ENCODE data around the gene SMS. TPM values are rescaled to one million over a fixed set of nuclear protein-coding genes. Genes with fewer than 3 reads are reported as not detected.
"Not testable (repeated sequence)": the region's sequence is repeated elsewhere in the genome, so short reads cannot be mapped to it uniquely, and the experiment has no call there.

The SMS gene
- total RNA-seq, 2 experiments from 2014 or later: 73.9 TPM

- Mint-ChIP-seq H3K4me3 (no peak overlapping the region), H3K9me3 (no peaks in the 10 kb centered on the region), H3K4me1 (peaks cover 25% of the 10 kb centered on the region), H3K27ac (no peak overlapping the region), H3K27me3 (no peaks in the 10 kb centered on the region), H3K36me3 (ENCODE audit: low read depth) (no peaks in the 10 kb centered on the region)
- ChIA-PET CTCF (no interaction called here), POLR2A (no interaction called here)
- DNase-seq: no peak
Measured at GRCh38 chrX:21934414-21934813, 6.1 kb upstream of the SMS start.

GRCh38 chrX:21939906-21940305 is 603 bp upstream of the SMS start:
- no peak for DNase-seq
- Mint-ChIP-seq H3K9me3 (no peaks in the 10 kb centered on the region), H3K27ac (peak overlapping the region; percentile 49), H3K36me3 (ENCODE audit: low read depth) (peaks cover 12% of the 10 kb centered on the region), H3K4me1 (peaks cover 28% of the 10 kb centered on the region), H3K27me3 (no peaks in the 10 kb centered on the region), H3K4me3 (peak overlapping the region; percentile 59)
- ChIA-PET CTCF (interaction anchor here (1.0 kb wide), 1 partner anchor 10 kb away, joined by 3 read pairs; no protein-coding TSS in a partner anchor), POLR2A (no interaction called here)

GRCh38 chrX:21943460-21944135 is 3.1 kb downstream of the SMS start:
- DNase-seq: no peak
- H3K27ac Mint-ChIP-seq: peak overlapping the region; percentile 12
- H3K36me3 Mint-ChIP-seq (ENCODE audit: low read depth): peaks cover 16% of the 10 kb centered on the region
- CTCF ChIA-PET: no interaction called here
- peaks cover 47% of the 10 kb centered on the region for H3K4me1 Mint-ChIP-seq
- POLR2A ChIA-PET: no interaction called here
- H3K9me3 Mint-ChIP-seq: no peaks in the 10 kb centered on the region
- H3K4me3 Mint-ChIP-seq: peak overlapping the region; percentile 21
- no peaks in the 10 kb centered on the region for H3K27me3 Mint-ChIP-seq

- H3K27ac Mint-ChIP-seq: no peak overlapping the region
- no peaks in the 10 kb centered on the region for H3K9me3 Mint-ChIP-seq
- H3K36me3 Mint-ChIP-seq (ENCODE audit: low read depth): peaks cover 16% of the 10 kb centered on the region
- peaks cover 47% of the 10 kb centered on the region for H3K4me1 Mint-ChIP-seq
- no peak for DNase-seq
- no peak overlapping the region for H3K4me3 Mint-ChIP-seq
- POLR2A ChIA-PET: no interaction called here
- CTCF ChIA-PET: no interaction called here
- no peaks in the 10 kb centered on the region for H3K27me3 Mint-ChIP-seq
Measured at GRCh38 chrX:21944136-21944615, 3.7 kb downstream of the SMS start.

GRCh38 chrX:21946925-21947641 is 6.6 kb downstream of the SMS start:
- H3K27me3 Mint-ChIP-seq: no peaks in the 10 kb centered on the region
- H3K4me1 Mint-ChIP-seq: peaks cover 45% of the 10 kb centered on the region
- POLR2A ChIA-PET: no interaction called here
- H3K9me3 Mint-ChIP-seq: no peaks in the 10 kb centered on the region
- H3K36me3 Mint-ChIP-seq (ENCODE audit: low read depth): peaks cover 19% of the 10 kb centered on the region
- H3K4me3 Mint-ChIP-seq: no peak overlapping the region
- CTCF ChIA-PET: no interaction called here
- no peak for DNase-seq
- H3K27ac Mint-ChIP-seq: peak overlapping the region; percentile 21

GRCh38 chrX:21947671-21948070 is 7.2 kb downstream of the SMS start:
- H3K36me3 Mint-ChIP-seq (ENCODE audit: low read depth): peaks cover 15% of the 10 kb centered on the region
- peak overlapping the region; percentile 21 for H3K27ac Mint-ChIP-seq
- H3K4me1 Mint-ChIP-seq: peaks cover 39% of the 10 kb centered on the region
- no peak for DNase-seq
- H3K9me3 Mint-ChIP-seq: no peaks in the 10 kb centered on the region
- ChIA-PET POLR2A (no interaction called here), CTCF (no interaction called here)
- no peak overlapping the region for H3K4me3 Mint-ChIP-seq
- no peaks in the 10 kb centered on the region for H3K27me3 Mint-ChIP-seq

- Mint-ChIP-seq H3K27me3 (no peaks in the 10 kb centered on the region), H3K27ac (no peak overlapping the region), H3K9me3 (no peaks in the 10 kb centered on the region), H3K4me1 (peaks cover 26% of the 10 kb centered on the region), H3K36me3 (ENCODE audit: low read depth) (peaks cover 9% of the 10 kb centered on the region), H3K4me3 (no peak overlapping the region)
- DNase-seq: no peak
- CTCF ChIA-PET: no interaction called here
- POLR2A ChIA-PET: no interaction called here
Measured at GRCh38 chrX:21948897-21949578, 8.5 kb downstream of the SMS start.

GRCh38 chrX:21949689-21950088 is 9.2 kb downstream of the SMS start:
- H3K36me3 Mint-ChIP-seq (ENCODE audit: low read depth): peaks cover 9% of the 10 kb centered on the region
- peaks cover 24% of the 10 kb centered on the region for H3K4me1 Mint-ChIP-seq
- H3K27me3 Mint-ChIP-seq: no peaks in the 10 kb centered on the region
- POLR2A ChIA-PET: no interaction called here
- no peak for DNase-seq
- H3K27ac Mint-ChIP-seq: no peak overlapping the region
- H3K9me3 Mint-ChIP-seq: no peaks in the 10 kb centered on the region
- H3K4me3 Mint-ChIP-seq: no peak overlapping the region
- CTCF ChIA-PET: no interaction called here

GRCh38 chrX:21950557-21950956 is 10.0 kb downstream of the SMS start:
- H3K27me3 Mint-ChIP-seq, DNase-seq, H3K9me3 Mint-ChIP-seq, POLR2A ChIA-PET, CTCF ChIA-PET, H3K27ac Mint-ChIP-seq, H3K4me3 Mint-ChIP-seq: not testable (repeated sequence)
- H3K4me1 Mint-ChIP-seq: peaks cover 27% of the 10 kb centered on the region
- H3K36me3 Mint-ChIP-seq (ENCODE audit: low read depth): peaks cover 11% of the 10 kb centered on the region

GRCh38 chrX:21952624-21953023 is 12.1 kb downstream of the SMS start:
- POLR2A ChIA-PET: no interaction called here
- Mint-ChIP-seq H3K27ac (no peak overlapping the region), H3K27me3 (no peaks in the 10 kb centered on the region), H3K36me3 (ENCODE audit: low read depth) (peaks cover 10% of the 10 kb centered on the region), H3K4me1 (peaks cover 15% of the 10 kb centered on the region), H3K9me3 (no peaks in the 10 kb centered on the region), H3K4me3 (no peak overlapping the region)
- CTCF ChIA-PET: interaction anchor here (0.9 kb wide), 1 partner anchor 32 kb away, joined by 3 read pairs; no protein-coding TSS in a partner anchor
- DNase-seq: no peak

- peaks cover 18% of the 10 kb centered on the region for H3K4me1 Mint-ChIP-seq
- POLR2A ChIA-PET; H3K9me3 Mint-ChIP-seq; DNase-seq; H3K36me3 Mint-ChIP-seq (ENCODE audit: low read depth); H3K27me3 Mint-ChIP-seq; H3K27ac Mint-ChIP-seq; H3K4me3 Mint-ChIP-seq: not testable (repeated sequence)
- CTCF ChIA-PET: interaction anchor here (0.6 kb wide), 1 partner anchor 54 kb away, joined by 3 read pairs; no protein-coding TSS in a partner anchor
Measured at GRCh38 chrX:21953195-21953830, 12.8 kb downstream of the SMS start.

GRCh38 chrX:21955403-21956189 is 15.1 kb downstream of the SMS start:
- H3K27me3 Mint-ChIP-seq: no peaks in the 10 kb centered on the region
- no peaks in the 10 kb centered on the region for H3K9me3 Mint-ChIP-seq
- ChIA-PET CTCF (no interaction called here), POLR2A (no interaction called here)
- H3K36me3 Mint-ChIP-seq (ENCODE audit: low read depth): peaks cover 6% of the 10 kb centered on the region
- H3K4me1 Mint-ChIP-seq: peaks cover 34% of the 10 kb centered on the region
- H3K27ac Mint-ChIP-seq: no peak overlapping the region
- H3K4me3 Mint-ChIP-seq: no peak overlapping the region
- no peak for DNase-seq
